HL-60 (cell line): ENCODE data around the gene ERO1A.

Source experiments
- CTCF ChIP-seq: IDR thresholded peaks from one replicate; pipeline ENCODE4 v1.5.1; 2011; ENCODE audit warnings: low read length, control low read depth, inconsistent platforms; ENCODE audit not compliant: insufficient read depth
- POLR2AphosphoS5 ChIP-seq: IDR thresholded peaks from 2 replicates; pipeline ENCODE4 v1.6.1; 2012; ENCODE audit warnings: low read depth

- TF ChIP-seq CTCF (no peak), POLR2AphosphoS5 (no peak)
Observed at GRCh38 chr14:52590318-52590717, 105.0 kb downstream of the ERO1A start.
